HCT116 (cell line): ENCODE data around the gene PRB2. TPM values are rescaled to one million over a fixed set of nuclear protein-coding genes. Genes with fewer than 3 reads are reported as not detected.

Source experiments
- ATAC-seq: fragments of 200-7000 bp; cut with Tn5 transposase; 2 replicates; pipeline ENCODE4 v1.9.1; 2020; ENCODE audit warnings: mild to moderate bottlenecking, moderate library complexity
- BruUV-seq: library from RNA; stranded (reverse); fragments of 400-500 nt; replicated peaks from 2 replicates; lab custom pipeline; 2021; lab: Mats Ljungman, UMichigan
- CTCF ChIA-PET: fragments of 300-600 bp; sonication (Branson Sonifier 250); formaldehyde crosslinking; loops from one replicate; lab custom pipeline; 2021; ENCODE audit warnings: antibody characterized with exemption; lab: Charles Lee
- POLR2A ChIA-PET: fragments of 300-600, 350-600 bp; sonication (Branson Sonifier 250); formaldehyde crosslinking; loops from one replicate; lab custom pipeline; 2021; ENCODE audit warnings: antibody characterized with exemption; lab: Charles Lee
- RAD21 ChIA-PET, 2 experiments: fragments of 300-600 bp; sonication (Branson Sonifier 250); formaldehyde crosslinking; loops; one replicate each; lab custom pipeline; 2023; ENCODE audit warnings: low total read pairs in 2 of 2; ENCODE audit not compliant: uncharacterized antibody in 2 of 2, unreplicated experiment in 2 of 2, low non-redundant PET in 1 of 2; lab: Charles Lee
- DNase-seq: peaks from one replicate; pipeline ENCODE4 v3.0.0-alpha.2; 2010; ENCODE audit warnings: low read depth, low spot score
- H2AFZ ChIP-seq: fragments of 200-600 bp; shearing (Covaris generic), sonication (generic); 2 replicates; pipeline ENCODE4 v1.6.1; 2017; ENCODE audit warnings: low read depth, mixed run types, mixed read lengths, antibody characterized with exemption, low read length; ENCODE audit not compliant: poor library complexity, severe bottlenecking
- H3K27ac ChIP-seq: 2 replicates; pipeline ENCODE4 v1.5.1; 2012; ENCODE audit warnings: low read depth, low read length
- H3K27me3 ChIP-seq: fragments of 200-600 bp; sonication (generic); 2 replicates; pipeline ENCODE4 v1.6.1; 2016; ENCODE audit warnings: mixed run types, low read length, mixed read lengths; ENCODE audit not compliant: insufficient read depth
- H3K36me3 ChIP-seq, 2 experiments: fragments of 200-500 bp in 1 of 2; fragments of 200-600 bp in 1 of 2; sonication (Bioruptor generic) in 1 of 2; sonication (generic) in 1 of 2; 2 replicates each; pipeline versions ENCODE4 v1.5.1 to v1.6.1; 2014 to 2016; ENCODE audit warnings: low read length in 2 of 2, inconsistent platforms in 1 of 2, mixed read lengths in 1 of 2, mixed run types in 1 of 2; ENCODE audit not compliant: insufficient read depth in 2 of 2, control insufficient read depth in 1 of 2
- H3K4me1 ChIP-seq, 2 experiments: fragments of 200-600 bp in 1 of 2; sonication (generic) in 1 of 2; 2 replicates each; pipeline versions ENCODE4 v1.5.1 to v1.6.1; 2012 to 2017; ENCODE audit warnings: low read length in 2 of 2, inconsistent platforms in 1 of 2, mild to moderate bottlenecking in 1 of 2, mixed read lengths in 1 of 2, mixed run types in 1 of 2, moderate library complexity in 1 of 2; ENCODE audit not compliant: insufficient read depth in 2 of 2, control insufficient read depth in 1 of 2
- H3K4me2 ChIP-seq: fragments of 200-600 bp; sonication (generic); 2 replicates; pipeline ENCODE4 v1.6.1; 2017; ENCODE audit warnings: mixed run types, low read length, mixed read lengths
- H3K4me3 ChIP-seq, 2 experiments: fragments of 200-600 bp in 1 of 2; sonication (generic) in 1 of 2; replicated peaks in 1 of 2; 2 replicates each; pipeline ENCODE4 v1.5.1; 2011 to 2016; ENCODE audit warnings: low read length in 2 of 2, control low read depth in 1 of 2, low read depth in 1 of 2, mild to moderate bottlenecking in 1 of 2, mixed read lengths in 1 of 2, mixed run types in 1 of 2
- H3K79me2 ChIP-seq: fragments of 200-600 bp; sonication (generic); 2 replicates; pipeline ENCODE4 v1.6.1; 2017; ENCODE audit warnings: mild to moderate bottlenecking, mixed run types, low read length, moderate library complexity, mixed read lengths; ENCODE audit not compliant: insufficient read depth
- H3K9ac ChIP-seq: fragments of 200-600 bp; sonication (generic); 2 replicates; pipeline ENCODE4 v1.6.1; 2016; ENCODE audit warnings: low read length, mixed read lengths
- H3K9me2 ChIP-seq: fragments of 200-600 bp; sonication (generic), shearing (Covaris generic); 2 replicates; pipeline ENCODE4 v1.6.1; 2017; ENCODE audit warnings: mixed run types, mild to moderate bottlenecking, moderate library complexity; ENCODE audit not compliant: insufficient read depth
- H3K9me3 ChIP-seq, 2 experiments: fragments of 200-500 bp in 1 of 2; fragments of 200-600 bp in 1 of 2; sonication (Bioruptor generic) in 1 of 2; sonication (generic) in 1 of 2; 2 replicates each; pipeline ENCODE4 v1.6.1; 2014 to 2017; ENCODE audit warnings: low read length in 2 of 2, mixed read lengths in 2 of 2, inconsistent platforms in 1 of 2, low read depth in 1 of 2, mild to moderate bottlenecking in 1 of 2, mixed run types in 1 of 2, moderate library complexity in 1 of 2; ENCODE audit not compliant: control insufficient read depth in 1 of 2, insufficient read depth in 1 of 2
- H4K20me1 ChIP-seq: fragments of 200-600 bp; sonication (generic), shearing (Covaris generic); 2 replicates; pipeline ENCODE4 v1.6.1; 2017; ENCODE audit warnings: mixed run types, mild to moderate bottlenecking, moderate library complexity; ENCODE audit not compliant: insufficient read depth
- CBX3 ChIP-seq: IDR thresholded peaks from 2 replicates; pipeline ENCODE4 v1.6.1; 2012; ENCODE audit warnings: low read depth
- CTCF ChIP-seq, 3 experiments: fragments of 200-600 bp in 1 of 3; sonication (generic) in 1 of 3; IDR thresholded peaks in 2 of 3; conservative IDR thresholded peaks in 1 of 3; 2 replicates each; pipeline ENCODE4 v1.5.1; 2012 to 2017; ENCODE audit warnings: low read depth in 2 of 3, low read length in 2 of 3, antibody characterized with exemption in 1 of 3, borderline replicate concordance in 1 of 3, control low read depth in 1 of 3, mild to moderate bottlenecking in 1 of 3, mixed read lengths in 1 of 3, mixed run types in 1 of 3, moderate library complexity in 1 of 3; ENCODE audit not compliant: insufficient read depth in 1 of 3
- ELF1 ChIP-seq: IDR thresholded peaks from 2 replicates; pipeline ENCODE4 v1.6.1; 2012; ENCODE audit warnings: low read depth, borderline replicate concordance
- FOSL1 ChIP-seq: IDR thresholded peaks from 2 replicates; pipeline ENCODE4 v1.6.1; 2012; ENCODE audit warnings: low read depth
- JUND ChIP-seq: IDR thresholded peaks from 2 replicates; pipeline ENCODE4 v1.6.1; 2012
- MAX ChIP-seq: IDR thresholded peaks from 2 replicates; pipeline ENCODE4 v1.6.1; 2012
- RAD21 ChIP-seq: IDR thresholded peaks from 2 replicates; pipeline ENCODE4 v1.6.1; 2012; ENCODE audit warnings: low read depth, mild to moderate bottlenecking
- SIN3A ChIP-seq: IDR thresholded peaks from 2 replicates; pipeline ENCODE4 v1.6.1; 2012; ENCODE audit warnings: low read depth
- SP1 ChIP-seq: IDR thresholded peaks from 2 replicates; pipeline ENCODE4 v1.6.1; 2012; ENCODE audit warnings: low read depth
- TCF7L2 ChIP-seq: IDR thresholded peaks from 2 replicates; pipeline ENCODE4 v1.7.0; 2011; ENCODE audit warnings: borderline replicate concordance, inconsistent platforms; ENCODE audit not compliant: insufficient read depth, insufficient read length; ENCODE audit errors: extremely low read depth
- YY1 ChIP-seq: IDR thresholded peaks from 2 replicates; pipeline ENCODE4 v1.6.1; 2011; ENCODE audit warnings: low read length, low read depth, moderate library complexity, mild to moderate bottlenecking; ENCODE audit not compliant: insufficient replicate concordance; ENCODE audit errors: extremely low read depth
- ZBTB33 ChIP-seq: IDR thresholded peaks from 2 replicates; pipeline ENCODE4 v1.6.1; 2011; ENCODE audit warnings: mild to moderate bottlenecking, low read length, moderate library complexity; ENCODE audit not compliant: insufficient replicate concordance; ENCODE audit errors: extremely low read depth
- ZFX ChIP-seq: fragments of 450-650 bp; IDR thresholded peaks from 2 replicates; pipeline ENCODE4 v1.6.1; 2017
- intact Hi-C: fragments of 100-400 bp; cut with micrococcal nuclease; formaldehyde crosslinking; loops from 2 replicates; pipeline ENCODE4 v1.10.0; 2022
- total RNA-seq: library from RNA; stranded (reverse); gene quantifications from one replicate; pipeline ENCODE4 v1.2.1, GENCODE V29; 2021; ENCODE audit not compliant: unreplicated experiment

Gene PRB2
- total RNA-seq, 1 experiment from 2014 or later, result not detected

- Histone ChIP-seq H3K79me2 (no peaks in the 10 kb centered on the region), H3K9me3 (no peaks in the 10 kb centered on the region), H2AFZ (no peak overlapping the region), H3K9ac (no peak overlapping the region), H3K36me3 (no peaks in the 10 kb centered on the region), H3K4me3 (no peak overlapping the region), H3K4me2 (no peak overlapping the region)
- RAD21 ChIA-PET, result no interaction called here
- POLR2A ChIA-PET, result no interaction called here
- ATAC-seq, result no peak
- BruUV-seq, result no TSS peak
- TF ChIP-seq FOSL1 (no peak), SIN3A (no peak), SP1 (no peak), TCF7L2 (no peak), ZBTB33 (no peak), YY1 (no peak), RAD21 (no peak), CBX3 (no peak), ZFX (no peak), JUND (no peak), ELF1 (no peak), MAX (no peak), CTCF (IDR thresholded peaks at IDR 0.05 in 2 of 3, conservative IDR thresholded peaks at IDR 0.05 in 1 of 3; ENCODE audit: borderline replicate concordance in 1 of 3, insufficient read depth in 1 of 3, low read depth in 2 of 3, low read length in 2 of 3) (no peak)
- TF ChIP-seq, all 23 proteins: peak for 0
- intact Hi-C loops, result no loop called here
- peaks cover 6% of the 10 kb centered on the region for H3K27me3 ChIP-seq
- no peaks in the 10 kb centered on the region for H3K9me2 ChIP-seq
- no peak for DNase-seq
- CTCF ChIA-PET, result no interaction called here
- H3K27ac ChIP-seq, result no peak overlapping the region
- H4K20me1 ChIP-seq, result no peaks in the 10 kb centered on the region
- H3K4me1 ChIP-seq, result no peaks in the 10 kb centered on the region
Observed at GRCh38 chr12:11412731-11413130, 17.4 kb upstream of the PRB2 start.
